HepG2 (cell line): ENCODE measurements around the gene HDAC10. TPM values are rescaled to one million over a fixed set of nuclear protein-coding genes. Genes with fewer than 3 reads are reported as not detected.

Experiments
- ATAC-seq: fragments of 200-7000 bp; cut with Tn5 transposase; 3 replicates; pipeline ENCODE4 v1.9.1; 2020; ENCODE audit warnings: mild to moderate bottlenecking, moderate library complexity
- BruUV-seq: library from RNA; stranded (reverse); fragments of 400-500 nt; replicated peaks from 2 replicates; lab custom pipeline; 2021; lab: Mats Ljungman, UMichigan
- CTCF ChIA-PET: fragments of 300-600 bp; formaldehyde crosslinking; extraction: SDS; loops from one replicate; lab custom pipeline; 2021; ENCODE audit warnings: low total read pairs, inconsistent platforms, low intra/inter-chr PET ratio; lab: Yijun Ruan, JAX
- POLR2A ChIA-PET: fragments of 350-600 bp; sonication (Branson Sonifier 250); formaldehyde crosslinking; loops from one replicate; lab custom pipeline; 2020; ENCODE audit warnings: antibody characterized with exemption, inconsistent platforms; lab: Yijun Ruan, JAX
- DNase-seq: peaks from one replicate; pipeline ENCODE4 v3.0.0-alpha.2; 2015; ENCODE audit warnings: low spot score
- FAIRE-seq: peaks from 3 replicates; lab custom pipeline; 2011; peaks lifted over from hg19 to GRCh38; lab: Jason Lieb, UNC
- H2AFZ ChIP-seq: one replicate; pipeline ENCODE4 v1.6.1; 2011; ENCODE audit warnings: low read length, inconsistent platforms
- H3K27ac ChIP-seq: fragments of 300-600 bp; 3 replicates; pipeline ENCODE4 v1.8.0; 2011; ENCODE audit warnings: mixed run types, mild to moderate bottlenecking, mixed read lengths, low read length, inconsistent platforms; ENCODE audit not compliant: insufficient read depth; ENCODE audit errors: extremely low read length
- H3K27me3 ChIP-seq, 2 experiments: fragments of 200-600 bp in 1 of 2; 2 replicates in 1 of 2; 3 replicates in 1 of 2; pipeline versions ENCODE4 v1.6.0 to v1.8.0; 2011; ENCODE audit warnings: low read length in 2 of 2, mild to moderate bottlenecking in 2 of 2, moderate library complexity in 2 of 2, inconsistent platforms in 1 of 2; ENCODE audit not compliant: insufficient read depth in 2 of 2, control insufficient read depth in 1 of 2
- H3K36me3 ChIP-seq, 2 experiments: fragments of 200-600 bp in 1 of 2; replicated peaks in 1 of 2; 2 replicates in 1 of 2; 3 replicates in 1 of 2; pipeline versions ENCODE4 v1.5.1 to v1.8.0; 2011; ENCODE audit warnings: low read length in 2 of 2, inconsistent platforms in 1 of 2; ENCODE audit not compliant: insufficient read depth in 2 of 2, control insufficient read depth in 1 of 2
- H3K4me1 ChIP-seq: 2 replicates; pipeline ENCODE4 v1.5.1; 2012; ENCODE audit warnings: low read length, inconsistent platforms; ENCODE audit not compliant: insufficient read depth
- H3K4me2 ChIP-seq: 2 replicates; pipeline ENCODE4 v1.6.0; 2011; ENCODE audit warnings: low read depth, low read length, inconsistent platforms
- H3K4me3 ChIP-seq, 3 experiments: fragments of 200-600 bp in 1 of 3; sonication (generic), shearing (Covaris generic) in 1 of 3; replicated peaks in 1 of 3; 2 replicates each; pipeline ENCODE4 v1.5.1; 2011 to 2016; ENCODE audit warnings: low read length in 3 of 3, inconsistent platforms in 2 of 3, low read depth in 2 of 3, mild to moderate bottlenecking in 2 of 3, control low read depth in 1 of 3, mixed read lengths in 1 of 3; ENCODE audit not compliant: insufficient read depth in 1 of 3
- H3K79me2 ChIP-seq: one replicate; pipeline ENCODE4 v1.6.1; 2011; ENCODE audit warnings: low read length, inconsistent platforms; ENCODE audit not compliant: insufficient read depth
- H3K9ac ChIP-seq: 2 replicates; pipeline ENCODE4 v1.6.0; 2011; ENCODE audit warnings: mild to moderate bottlenecking, low read depth, low read length, inconsistent platforms; ENCODE audit not compliant: insufficient read depth
- H3K9me3 ChIP-seq: 2 replicates; pipeline ENCODE4 v1.5.1; 2012; ENCODE audit warnings: mild to moderate bottlenecking, low read length
- H4K20me1 ChIP-seq: 2 replicates; pipeline ENCODE4 v1.6.0; 2011; ENCODE audit warnings: inconsistent platforms, mild to moderate bottlenecking, low read length, moderate library complexity; ENCODE audit not compliant: insufficient read depth
- AGO2 ChIP-seq: fragments of 200-400 bp; formaldehyde crosslinking; optimal IDR thresholded peaks from 2 replicates; pipeline ENCODE3; 2017; ENCODE audit warnings: mild to moderate bottlenecking, low read depth, low read length, moderate library complexity
- HMGA1 ChIP-seq: sonication (generic); formaldehyde crosslinking; conservative IDR thresholded peaks from 2 replicates; pipeline ENCODE4 v1.4.0; 2020; ENCODE audit warnings: missing genetic modification reagents
- MXD1 ChIP-seq: sonication (generic); formaldehyde crosslinking; IDR thresholded peaks from 2 replicates; pipeline ENCODE4 v1.4.0; 2020; ENCODE audit warnings: mild to moderate bottlenecking, missing genetic modification reagents
- NR3C1 ChIP-seq: sonication (generic); formaldehyde crosslinking; IDR thresholded peaks from 2 replicates; pipeline ENCODE4 v1.4.0; 2020; ENCODE audit warnings: missing genetic modification reagents
- PPARG ChIP-seq: conservative IDR thresholded peaks from 2 replicates; pipeline ENCODE4 v1.6.1; 2016; ENCODE audit warnings: missing biosample characterization, missing genetic modification reagents
- SNRNP70 ChIP-seq: fragments of 200-400 bp; formaldehyde crosslinking; IDR thresholded peaks from 2 replicates; pipeline ENCODE4 v1.6.1; 2017; ENCODE audit warnings: mild to moderate bottlenecking, low read depth, low read length, moderate library complexity
- SOX13 ChIP-seq, 3 experiments: fragments of 450-650 bp in 1 of 3; sonication (generic) in 1 of 3; formaldehyde crosslinking in 1 of 3; IDR thresholded peaks in 2 of 3; conservative IDR thresholded peaks in 1 of 3; 2 replicates each; pipeline versions ENCODE4 v1.5.0 to v1.6.1; 2016 to 2020; ENCODE audit warnings: antibody characterized with exemption in 1 of 3, mild to moderate bottlenecking in 1 of 3, missing compliant biosample characterization in 1 of 3, missing genetic modification reagents in 1 of 3, moderate library complexity in 1 of 3
- TSC22D2 ChIP-seq: sonication (generic); formaldehyde crosslinking; IDR thresholded peaks from 2 replicates; pipeline ENCODE4 v1.5.1; 2020; ENCODE audit warnings: missing genetic modification reagents, mild to moderate bottlenecking, borderline replicate concordance
- WGBS: methylation state at CpG from one replicate; pipeline ENCODE4 v1.1.6; 2017; ENCODE audit warnings: low lambda C conversion rate; 5-methylcytosine and 5-hydroxymethylcytosine counted together
- in situ Hi-C: cut with HindIII; loops from 2 replicates; pipeline ENCODE4 v1.10.0; 2017; ENCODE audit warnings: low pct_unique_long_range_greater_than_20kb; ENCODE audit not compliant: extremely low pct_ligation_motif_present
- intact Hi-C: fragments of 100-400 bp; cut with micrococcal nuclease; formaldehyde crosslinking; loops from one replicate; pipeline ENCODE4 v1.10.0; 2022; ENCODE audit not compliant: unreplicated experiment
- polyA plus RNA-seq, 8 experiments: library from polyadenylated mRNA; depleted of rRNA in 3 of 8; stranded (reverse) in 7 of 8; unstranded in 1 of 8; fragments of >200 nt; fragmentation: Illumina TruSeq in 4 of 8; extraction: Trizol in 4 of 8; gene quantifications; 2 replicates each; pipeline versions ENCODE4 v1.2.1 to v1.2.3, GENCODE V29; 2011 to 2016; ENCODE audit warnings: low read depth in 4 of 8, missing spikeins in 1 of 8, mixed read lengths in 1 of 8; ENCODE audit not compliant: insufficient read depth in 1 of 8
- total RNA-seq, 5 experiments: library from RNA; depleted of rRNA; stranded (reverse); fragments of >200 nt; fragmentation: Illumina TruSeq; extraction: Trizol; gene quantifications; 2 replicates each; pipeline ENCODE4 v1.2.3, GENCODE V29; 2016; ENCODE audit warnings: low read depth in 1 of 5
- TF ChIP-seq, protein P1 (sequence below): IDR thresholded peaks from 2 replicates; pipeline ENCODE4 v1.6.1; 2016
- TF ChIP-seq, protein P2 (sequence below): sonication (generic); formaldehyde crosslinking; IDR thresholded peaks from 2 replicates; pipeline ENCODE4 v1.9.0; 2021; ENCODE audit warnings: mild to moderate bottlenecking, missing genetic modification reagents

The HDAC10 gene
- total and polyA plus RNA-seq, 2 of the 13 experiments (the other 11 are each of a cell fraction or from before 2014, with no cell fraction given): 13.9 to 14.9 TPM

- intact Hi-C loops (no loop called here), in situ Hi-C loops (no loop called here)
- no peak overlapping the region for H3K4me2 ChIP-seq
- H3K4me3 ChIP-seq: no peak overlapping the region
- no peak for ATAC-seq
- TF ChIP-seq SNRNP70: no peak
- TF ChIP-seq NR3C1 (CRISPR knock-in tag): no peak
- peak; percentile 62 for TF ChIP-seq AGO2
- 100% methylated on average over 8 of the region's 40 CpGs for WGBS
- no peak for FAIRE-seq
- no peaks in the 10 kb centered on the region for H3K9me3 ChIP-seq
- no TSS peak for BruUV-seq
- peaks cover 4% of the 10 kb centered on the region; the same call in 1 of the 2 replicates for H4K20me1 ChIP-seq
- H3K27me3 ChIP-seq: no peaks in the 10 kb centered on the region
- H3K9ac ChIP-seq: no peak overlapping the region
- ChIA-PET POLR2A (no interaction called here), CTCF (no interaction called here)
- 0 out of 2 replicates have a peak, but pooled peaks cover under 1% of the 10 kb centered on the region for H3K4me1 ChIP-seq
- H2AFZ ChIP-seq: no peak overlapping the region
- peaks cover 29 to 44% of the 10 kb centered on the region in 2 experiments; a peak in 4 of 5 replicates for H3K36me3 ChIP-seq
- no peak overlapping the region for H3K27ac ChIP-seq
- peaks cover 19% of the 10 kb centered on the region for H3K79me2 ChIP-seq
- DNase-seq: no peak
These were observed 35.7 kb upstream of the HDAC10 start for GRCh38 chr22:50286701-50287318.

- ATAC-seq (no peak), DNase-seq (no peak), FAIRE-seq (no peak)
- Histone ChIP-seq H3K27ac (no peak overlapping the region), H3K4me2 (no peak overlapping the region), H3K36me3 (peaks cover 32 to 50% of the 10 kb centered on the region in 2 experiments; a peak in 4 of 5 replicates), H3K9me3 (no peaks in the 10 kb centered on the region), H4K20me1 (peaks cover 4% of the 10 kb centered on the region; the same call in 1 of the 2 replicates), H3K27me3 (no peaks in the 10 kb centered on the region), H3K4me3 (no peak overlapping the region), H3K9ac (no peak overlapping the region), H3K79me2 (peaks cover 14% of the 10 kb centered on the region), H3K4me1 (no peaks in the 10 kb centered on the region), H2AFZ (no peak overlapping the region)
- 99% methylated on average over 8 of the region's 21 CpGs for WGBS
- BruUV-seq: no TSS peak
- POLR2A ChIA-PET: no interaction called here
- CTCF ChIA-PET: no interaction called here
- in situ Hi-C loops: no loop called here
- intact Hi-C loops: no loop called here
- TF ChIP-seq, protein P1, sequence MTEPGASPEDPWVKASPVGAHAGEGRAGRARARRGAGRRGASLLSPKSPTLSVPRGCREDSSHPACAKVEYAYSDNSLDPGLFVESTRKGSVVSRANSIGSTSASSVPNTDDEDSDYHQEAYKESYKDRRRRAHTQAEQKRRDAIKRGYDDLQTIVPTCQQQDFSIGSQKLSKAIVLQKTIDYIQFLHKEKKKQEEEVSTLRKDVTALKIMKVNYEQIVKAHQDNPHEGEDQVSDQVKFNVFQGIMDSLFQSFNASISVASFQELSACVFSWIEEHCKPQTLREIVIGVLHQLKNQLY (CRISPR knock-in tag): no peak
- TF ChIP-seq MXD1 (CRISPR knock-in tag): no peak
- no peak for TF ChIP-seq TSC22D2 (CRISPR knock-in tag)
- TF ChIP-seq SOX13 (IDR thresholded peaks at IDR 0.05): no peak
- no peak for TF ChIP-seq SOX13 (CRISPR knock-in tag; conservative IDR thresholded peaks at IDR 0.05 in 1 of 2, IDR thresholded peaks at IDR 0.05 in 1 of 2)
- TF ChIP-seq HMGA1 (CRISPR knock-in tag): no peak
- TF ChIP-seq, protein P2, sequence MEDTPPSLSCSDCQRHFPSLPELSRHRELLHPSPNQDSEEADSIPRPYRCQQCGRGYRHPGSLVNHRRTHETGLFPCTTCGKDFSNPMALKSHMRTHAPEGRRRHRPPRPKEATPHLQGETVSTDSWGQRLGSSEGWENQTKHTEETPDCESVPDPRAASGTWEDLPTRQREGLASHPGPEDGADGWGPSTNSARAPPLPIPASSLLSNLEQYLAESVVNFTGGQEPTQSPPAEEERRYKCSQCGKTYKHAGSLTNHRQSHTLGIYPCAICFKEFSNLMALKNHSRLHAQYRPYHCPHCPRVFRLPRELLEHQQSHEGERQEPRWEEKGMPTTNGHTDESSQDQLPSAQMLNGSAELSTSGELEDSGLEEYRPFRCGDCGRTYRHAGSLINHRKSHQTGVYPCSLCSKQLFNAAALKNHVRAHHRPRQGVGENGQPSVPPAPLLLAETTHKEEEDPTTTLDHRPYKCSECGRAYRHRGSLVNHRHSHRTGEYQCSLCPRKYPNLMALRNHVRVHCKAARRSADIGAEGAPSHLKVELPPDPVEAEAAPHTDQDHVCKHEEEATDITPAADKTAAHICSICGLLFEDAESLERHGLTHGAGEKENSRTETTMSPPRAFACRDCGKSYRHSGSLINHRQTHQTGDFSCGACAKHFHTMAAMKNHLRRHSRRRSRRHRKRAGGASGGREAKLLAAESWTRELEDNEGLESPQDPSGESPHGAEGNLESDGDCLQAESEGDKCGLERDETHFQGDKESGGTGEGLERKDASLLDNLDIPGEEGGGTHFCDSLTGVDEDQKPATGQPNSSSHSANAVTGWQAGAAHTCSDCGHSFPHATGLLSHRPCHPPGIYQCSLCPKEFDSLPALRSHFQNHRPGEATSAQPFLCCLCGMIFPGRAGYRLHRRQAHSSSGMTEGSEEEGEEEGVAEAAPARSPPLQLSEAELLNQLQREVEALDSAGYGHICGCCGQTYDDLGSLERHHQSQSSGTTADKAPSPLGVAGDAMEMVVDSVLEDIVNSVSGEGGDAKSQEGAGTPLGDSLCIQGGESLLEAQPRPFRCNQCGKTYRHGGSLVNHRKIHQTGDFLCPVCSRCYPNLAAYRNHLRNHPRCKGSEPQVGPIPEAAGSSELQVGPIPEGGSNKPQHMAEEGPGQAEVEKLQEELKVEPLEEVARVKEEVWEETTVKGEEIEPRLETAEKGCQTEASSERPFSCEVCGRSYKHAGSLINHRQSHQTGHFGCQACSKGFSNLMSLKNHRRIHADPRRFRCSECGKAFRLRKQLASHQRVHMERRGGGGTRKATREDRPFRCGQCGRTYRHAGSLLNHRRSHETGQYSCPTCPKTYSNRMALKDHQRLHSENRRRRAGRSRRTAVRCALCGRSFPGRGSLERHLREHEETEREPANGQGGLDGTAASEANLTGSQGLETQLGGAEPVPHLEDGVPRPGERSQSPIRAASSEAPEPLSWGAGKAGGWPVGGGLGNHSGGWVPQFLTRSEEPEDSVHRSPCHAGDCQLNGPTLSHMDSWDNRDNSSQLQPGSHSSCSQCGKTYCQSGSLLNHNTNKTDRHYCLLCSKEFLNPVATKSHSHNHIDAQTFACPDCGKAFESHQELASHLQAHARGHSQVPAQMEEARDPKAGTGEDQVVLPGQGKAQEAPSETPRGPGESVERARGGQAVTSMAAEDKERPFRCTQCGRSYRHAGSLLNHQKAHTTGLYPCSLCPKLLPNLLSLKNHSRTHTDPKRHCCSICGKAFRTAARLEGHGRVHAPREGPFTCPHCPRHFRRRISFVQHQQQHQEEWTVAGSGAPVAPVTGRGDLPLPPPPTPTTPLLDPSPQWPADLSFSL: no peak
- no peak for TF ChIP-seq PPARG (CRISPR knock-in tag)
These were observed 35.2 kb upstream of the HDAC10 start for GRCh38 chr22:50286275-50286674.
